G401 (cell line): Measurements from ENCODE around the gene SYNPO2L. TPM values are rescaled to one million over a fixed set of nuclear protein-coding genes. Genes with fewer than 3 reads are reported as not detected.

Experiments used
- DNase-seq: peaks from one replicate; pipeline ENCODE4 v3.0.0-alpha.2; 2015; ENCODE audit warnings: low spot score
- in situ Hi-C: cut with HindIII; loops from 2 replicates; pipeline ENCODE4 v1.10.0; 2016; ENCODE audit warnings: low sequenced_read_pairs, mixed read lengths
- total RNA-seq: library from RNA; depleted of rRNA; stranded (reverse); fragments of >200 nt; shearing (Covaris generic); gene quantifications from 2 replicates; pipeline ENCODE4 v1.2.3, GENCODE V29; 2014

SYNPO2L gene
- total RNA-seq, 1 experiment from 2014 or later, result not detected

GRCh38 chr10:73650537-73651331 is 5.1 kb downstream of the SYNPO2L start:
- in situ Hi-C loops, result no loop called here
- DNase-seq, result no peak

- in situ Hi-C loops, result no loop called here
- DNase-seq, result no peak
These were observed 5.8 kb downstream of the SYNPO2L start for GRCh38 chr10:73649876-73650536.

- in situ Hi-C loops, result no loop called here
- no peak for DNase-seq
These were observed 6.6 kb downstream of the SYNPO2L start for GRCh38 chr10:73648975-73649829.

GRCh38 chr10:73647875-73648651 is 7.8 kb downstream of the SYNPO2L start:
- peak; percentile 44 for DNase-seq
- in situ Hi-C loops, result no loop called here

GRCh38 chr10:73647211-73647874 is 8.5 kb downstream of the SYNPO2L start:
- in situ Hi-C loops, result no loop called here
- peak; percentile 60 for DNase-seq

- no peak for DNase-seq
These were observed 9.2 kb downstream of the SYNPO2L start for GRCh38 chr10:73646598-73647041.

GRCh38 chr10:73645251-73645650 is 10.6 kb downstream of the SYNPO2L start:
- in situ Hi-C loops, result no loop called here
- no peak for DNase-seq

More at GRCh38 chr10:73646598-73647041, 9.2 kb downstream of the SYNPO2L start:
- in situ Hi-C loops, result no loop called here

- in situ Hi-C loops, result no loop called here
- DNase-seq, result no peak
These were observed 11.1 kb downstream of the SYNPO2L start for GRCh38 chr10:73644767-73645166.

- in situ Hi-C loops, result no loop called here
- peak; percentile 86 for DNase-seq
These were observed 11.7 kb downstream of the SYNPO2L start for GRCh38 chr10:73644015-73644743.

- in situ Hi-C loops, result no loop called here
- no peak for DNase-seq
These were observed 12.5 kb downstream of the SYNPO2L start for GRCh38 chr10:73643362-73643761.

- in situ Hi-C loops, result no loop called here
- no peak for DNase-seq
These were observed 14.3 kb downstream of the SYNPO2L start, which contains the start of gene MYOZ1 for GRCh38 chr10:73641328-73642060. Gene MYOZ1, minus strand, starts transcription at chr10:73641474. Its CDS starts 1,457 bp downstream, at chr10:73640017.

GRCh38 chr10:73639286-73639685 is 16.5 kb downstream of the SYNPO2L start:
- DNase-seq, result no peak
- in situ Hi-C loops, result no loop called here

GRCh38 chr10:73635781-73636180 is 20.0 kb downstream of the SYNPO2L start:
- no peak for DNase-seq
- in situ Hi-C loops, result no loop called here

- DNase-seq, result no peak
- in situ Hi-C loops, result no loop called here
These were observed 21.4 kb downstream of the SYNPO2L start for GRCh38 chr10:73634421-73634820.

GRCh38 chr10:73629165-73629564 is 26.7 kb downstream of the SYNPO2L start:
- in situ Hi-C loops, result no loop called here
- DNase-seq, result no peak

GRCh38 chr10:73628405-73628804 is 27.4 kb downstream of the SYNPO2L start:
- no peak for DNase-seq
- in situ Hi-C loops, result no loop called here

GRCh38 chr10:73627300-73627699 is 28.5 kb downstream of the SYNPO2L start:
- in situ Hi-C loops, result no loop called here
- DNase-seq, result no peak
